ENCODE data around the gene PSMD13. TPM values are rescaled to one million over a fixed set of nuclear protein-coding genes. Genes with fewer than 3 reads are reported as not detected.
A peak's percentile ranks its signal among the peaks of the same experiment; 100 is the strongest.
"Not testable (repeated sequence)": the region's sequence is repeated elsewhere in the genome, so short reads cannot be mapped to it uniquely, and the experiment has no call there.

The PSMD13 gene
- 136 TPM for total RNA-seq (ENCODE audit: unreplicated experiment)
- long read RNA-seq, transcript PSMD13-212 (13 exons, 1,991 nt) = major isoform, 153 of 178 reads
- long read RNA-seq, transcript PSMD13-202 (12 exons, 1,489 nt) = minor isoform, 10 of 178 reads
- long read RNA-seq, partial matches to known transcripts = 3 of 178 reads
- long read RNA-seq, other reads (novel, unspliced or antisense) = 10 of 178 reads

DNA sequence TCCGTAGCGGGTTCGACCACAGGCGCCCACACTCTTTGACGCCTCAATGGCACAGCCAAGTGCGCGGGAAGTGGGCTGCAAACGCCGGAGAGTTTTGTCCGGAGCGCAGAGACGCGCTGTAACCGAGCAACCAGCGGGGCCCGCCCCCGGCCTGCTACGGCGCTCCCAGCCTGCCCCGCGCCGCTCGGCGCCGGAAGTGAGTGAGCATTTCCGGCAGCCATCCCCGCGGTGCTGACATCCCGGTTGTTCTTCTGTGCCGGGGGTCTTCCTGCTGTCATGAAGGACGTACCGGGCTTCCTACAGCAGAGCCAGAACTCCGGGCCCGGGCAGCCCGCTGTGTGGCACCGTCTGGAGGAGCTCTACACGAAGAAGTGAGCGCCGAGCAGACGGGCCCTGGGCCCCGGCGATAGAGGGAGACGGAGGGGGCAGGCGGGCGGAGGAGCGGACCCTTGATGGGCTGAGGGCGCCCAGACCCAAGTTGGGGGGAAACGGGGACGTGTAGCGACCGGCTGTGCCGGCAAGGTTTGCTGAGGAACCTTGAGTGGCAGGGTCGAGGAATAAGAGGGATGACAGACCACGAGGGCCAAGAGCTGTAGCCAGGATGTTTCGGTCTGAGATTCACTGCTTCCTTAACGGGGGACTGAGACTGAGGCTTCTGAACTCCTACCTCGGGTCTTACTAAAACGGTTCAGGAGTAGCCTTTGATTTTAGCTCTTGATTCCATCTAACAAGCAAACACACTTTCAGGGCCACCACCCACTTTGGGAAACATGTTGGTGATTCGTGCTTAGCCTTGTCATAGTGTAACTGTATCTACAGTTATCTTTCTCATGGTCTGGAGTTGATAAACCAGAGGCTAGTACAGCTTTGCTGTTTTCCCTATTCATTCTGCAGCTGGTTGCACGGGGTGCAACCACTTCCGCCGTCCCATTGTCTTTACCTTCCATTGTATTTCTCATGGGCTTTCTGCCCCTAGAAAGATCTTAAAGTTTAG lies at the start of gene PSMD13:
Gene PSMD13, plus strand, starts transcription at position 203 of the 994 bp plus-strand sequence. Its CDS starts 74 bp downstream, at position 277.
- peaks cover 4% of the 10 kb centered on the region for H3K9me3 Mint-ChIP-seq (ENCODE audit: unreplicated experiment)
- TF ChIP-seq CTCF (IDR thresholded peaks at IDR 0.05; ENCODE audit: partially characterized antibody, unreplicated experiment) = no peak
- peaks cover 1% of the 10 kb centered on the region for H3K4me1 Mint-ChIP-seq (ENCODE audit: low read depth, unreplicated experiment)
- H3K27me3 Mint-ChIP-seq (ENCODE audit: unreplicated experiment) = peaks cover 2% of the 10 kb centered on the region
- no peaks in the 10 kb centered on the region for H3K36me3 Mint-ChIP-seq (ENCODE audit: unreplicated experiment)
- peak within 1 kb of the TSS; percentile 98 for H3K4me3 Mint-ChIP-seq (ENCODE audit: unreplicated experiment)
- H3K27ac Mint-ChIP-seq (ENCODE audit: unreplicated experiment) = peak within 1 kb of the TSS; percentile 90
- peak; percentile 91 for DNase-seq

GRCh38 chr11:189200-189783 lies 47.5 kb upstream of the PSMD13 start:
- not testable (repeated sequence) for H3K4me1 Mint-ChIP-seq (ENCODE audit: low read depth, unreplicated experiment); H3K36me3 Mint-ChIP-seq (ENCODE audit: unreplicated experiment); H3K9me3 Mint-ChIP-seq (ENCODE audit: unreplicated experiment); H3K4me3 Mint-ChIP-seq (ENCODE audit: unreplicated experiment); H3K27ac Mint-ChIP-seq (ENCODE audit: unreplicated experiment); H3K27me3 Mint-ChIP-seq (ENCODE audit: unreplicated experiment)
- peak; percentile 12 for DNase-seq

DNA sequence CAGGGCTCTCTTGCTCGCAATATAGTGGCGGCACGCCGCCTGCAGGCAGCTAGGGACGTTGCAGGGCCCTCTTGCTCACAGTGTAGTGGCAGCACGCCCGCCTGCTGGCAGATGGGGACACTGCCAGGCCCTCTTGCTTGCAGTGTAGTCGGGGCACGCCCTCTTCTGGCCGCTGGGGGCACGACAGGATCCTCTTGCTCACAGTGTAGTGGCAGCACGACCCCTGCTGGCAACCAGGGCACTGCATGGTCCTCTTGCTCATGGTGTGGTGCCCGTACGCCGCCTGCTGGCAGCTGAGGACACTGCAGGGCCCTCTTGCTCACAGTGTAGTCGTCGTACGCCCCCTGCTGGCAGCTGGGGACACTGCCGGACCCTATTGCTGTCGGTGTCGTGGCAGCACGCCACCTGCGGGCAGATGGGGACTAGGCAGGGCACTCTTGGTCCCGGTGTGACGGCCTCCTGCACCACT lies 46.9 kb upstream of the PSMD13 start:
- not testable (repeated sequence) for H3K9me3 Mint-ChIP-seq (ENCODE audit: unreplicated experiment); H3K4me1 Mint-ChIP-seq (ENCODE audit: low read depth, unreplicated experiment); H3K27me3 Mint-ChIP-seq (ENCODE audit: unreplicated experiment); H3K4me3 Mint-ChIP-seq (ENCODE audit: unreplicated experiment); H3K36me3 Mint-ChIP-seq (ENCODE audit: unreplicated experiment); H3K27ac Mint-ChIP-seq (ENCODE audit: unreplicated experiment)
- TF ChIP-seq CTCF (IDR thresholded peaks at IDR 0.05; ENCODE audit: partially characterized antibody, unreplicated experiment) = peak; percentile 57
- DNase-seq = peak; percentile 45

DNA sequence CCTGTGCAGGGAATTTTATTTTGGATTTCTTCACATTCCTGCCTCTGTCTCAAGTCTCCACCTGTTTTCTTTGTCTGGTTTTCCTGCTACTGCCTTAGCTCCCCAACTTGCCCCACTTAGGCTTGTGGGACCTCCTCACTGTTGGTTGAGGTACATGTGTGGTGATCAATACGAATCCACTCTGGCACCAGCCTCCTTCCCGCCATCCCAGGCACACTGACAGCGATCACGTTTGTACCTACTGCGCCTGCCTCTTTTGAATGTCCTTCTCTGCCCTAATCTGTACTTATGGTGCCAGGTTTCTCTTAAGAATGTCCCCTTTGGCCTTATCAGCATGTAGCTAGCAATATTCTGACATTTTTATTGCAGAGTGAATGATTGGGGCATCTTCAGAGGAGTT lies 46.2 kb upstream of the PSMD13 start:
- H3K9me3 Mint-ChIP-seq (ENCODE audit: unreplicated experiment); H3K27ac Mint-ChIP-seq (ENCODE audit: unreplicated experiment); DNase-seq; H3K4me1 Mint-ChIP-seq (ENCODE audit: low read depth, unreplicated experiment); H3K27me3 Mint-ChIP-seq (ENCODE audit: unreplicated experiment); H3K4me3 Mint-ChIP-seq (ENCODE audit: unreplicated experiment); H3K36me3 Mint-ChIP-seq (ENCODE audit: unreplicated experiment): not testable (repeated sequence)

DNA sequence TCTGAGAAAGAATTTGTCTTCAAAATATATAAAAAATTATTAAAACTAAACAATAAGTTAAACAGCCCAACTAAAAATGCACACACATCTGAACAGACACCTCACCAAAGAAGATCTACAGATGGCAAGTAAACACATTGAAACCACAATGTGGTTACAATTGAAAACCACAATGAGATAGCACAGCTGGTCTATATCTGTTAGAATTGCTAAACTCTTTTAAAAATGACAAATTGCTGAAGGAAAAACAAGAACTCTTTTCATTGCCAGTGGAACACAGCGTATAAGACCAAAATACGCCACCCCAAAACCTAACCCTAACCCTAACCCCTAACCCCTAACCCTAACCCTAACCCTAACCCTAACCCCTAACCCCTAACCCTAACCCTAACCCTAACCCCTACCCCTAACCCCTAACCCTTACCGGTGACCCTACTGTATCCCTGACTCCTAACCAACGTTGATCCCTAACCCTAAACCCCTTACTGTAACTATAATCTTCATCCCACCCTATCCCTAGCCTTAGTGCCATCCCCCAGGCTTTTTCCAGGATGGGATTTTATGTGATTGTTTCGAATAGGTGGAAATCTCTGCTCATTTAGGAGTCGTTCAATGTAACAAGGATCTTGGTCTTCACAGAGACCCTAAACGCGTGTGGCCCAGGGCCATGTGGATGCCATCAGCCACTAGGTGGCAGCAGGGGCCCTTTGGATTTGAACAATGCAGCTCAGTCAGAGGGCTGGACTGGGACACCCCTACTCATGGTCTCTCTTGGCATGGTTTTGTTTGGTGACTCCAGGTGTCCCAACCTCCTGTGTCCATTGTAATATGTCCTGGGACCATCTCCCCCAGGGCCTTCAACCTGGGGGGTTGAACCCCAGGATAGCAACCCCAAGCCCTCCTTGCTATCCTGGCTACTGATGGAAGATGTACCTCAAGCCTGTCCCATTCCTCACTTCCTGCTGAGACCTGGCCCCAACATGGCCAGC lies 45.0 kb upstream of the PSMD13 start:
- not testable (repeated sequence) for H3K9me3 Mint-ChIP-seq (ENCODE audit: unreplicated experiment); H3K4me3 Mint-ChIP-seq (ENCODE audit: unreplicated experiment); H3K27me3 Mint-ChIP-seq (ENCODE audit: unreplicated experiment); H3K4me1 Mint-ChIP-seq (ENCODE audit: low read depth, unreplicated experiment); H3K36me3 Mint-ChIP-seq (ENCODE audit: unreplicated experiment); H3K27ac Mint-ChIP-seq (ENCODE audit: unreplicated experiment)
- DNase-seq = peak; percentile 2

DNA sequence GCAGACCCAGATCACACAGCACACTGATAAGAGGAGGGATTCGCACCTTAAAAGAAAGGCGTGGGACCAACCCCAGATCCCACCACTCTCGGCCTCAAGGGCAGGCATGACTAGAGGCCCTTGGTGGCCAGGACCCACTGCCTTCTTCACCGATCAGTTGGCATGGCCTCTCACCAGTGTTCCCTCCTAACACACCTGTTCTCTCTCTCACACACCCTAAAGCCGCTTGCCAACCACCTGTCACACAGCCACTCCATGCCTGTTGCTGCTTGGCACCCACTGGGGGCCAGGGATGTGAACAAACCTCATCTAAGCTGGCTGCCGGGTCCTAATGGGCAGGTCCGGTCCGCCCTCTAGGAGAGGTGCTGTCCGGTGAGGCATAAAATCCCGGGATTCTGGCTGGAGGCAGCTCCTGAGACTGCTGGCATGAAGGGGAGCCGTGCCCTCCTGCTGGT lies 44.1 kb upstream of the PSMD13 start, which contains the start of gene SCGB1C1:
Gene SCGB1C1, plus strand, starts transcription at position 405 of the 455 bp plus-strand sequence. Its CDS starts 22 bp downstream, at position 427.
- not testable (repeated sequence) for DNase-seq; H3K27me3 Mint-ChIP-seq (ENCODE audit: unreplicated experiment); H3K36me3 Mint-ChIP-seq (ENCODE audit: unreplicated experiment); H3K4me3 Mint-ChIP-seq (ENCODE audit: unreplicated experiment); H3K27ac Mint-ChIP-seq (ENCODE audit: unreplicated experiment); H3K4me1 Mint-ChIP-seq (ENCODE audit: low read depth, unreplicated experiment); H3K9me3 Mint-ChIP-seq (ENCODE audit: unreplicated experiment)

GRCh38 chr11:193481-193880 lies 43.3 kb upstream of the PSMD13 start:
- not testable (repeated sequence) for H3K27ac Mint-ChIP-seq (ENCODE audit: unreplicated experiment); H3K4me1 Mint-ChIP-seq (ENCODE audit: low read depth, unreplicated experiment); H3K9me3 Mint-ChIP-seq (ENCODE audit: unreplicated experiment); H3K27me3 Mint-ChIP-seq (ENCODE audit: unreplicated experiment); H3K4me3 Mint-ChIP-seq (ENCODE audit: unreplicated experiment); H3K36me3 Mint-ChIP-seq (ENCODE audit: unreplicated experiment)
- peak; percentile 10 for DNase-seq
